SK-N-SH treated with all-trans-retinoic acid at 6 μM for 48 hours (cell line): ENCODE measurements around the gene SMIM5.

Source experiments
- ATAC-seq: fragments of 200-7000 bp; cut with Tn5 transposase; 3 replicates; pipeline ENCODE4 v1.9.1; 2020; ENCODE audit warnings: mild to moderate bottlenecking, moderate library complexity
- ARNTL ChIP-seq: fragments of 450-650 bp; formaldehyde crosslinking; IDR thresholded peaks from 2 replicates; pipeline ENCODE4 v1.5.0; 2020; ENCODE audit warnings: low read depth, mild to moderate bottlenecking, moderate library complexity, borderline replicate concordance
- CREB5 ChIP-seq: fragments of 250-450 bp; sonication (Bioruptor Pico); IDR thresholded peaks from 2 replicates; pipeline ENCODE4 v1.5.1; 2020; ENCODE audit warnings: low read depth, mild to moderate bottlenecking, moderate library complexity
- CSDC2 ChIP-seq: fragments of 250-450 bp; sonication (Bioruptor Pico); IDR thresholded peaks from 2 replicates; pipeline ENCODE4 v1.5.0; 2020; ENCODE audit warnings: mild to moderate bottlenecking, moderate library complexity
- CSRNP3 ChIP-seq: fragments of 250-450 bp; sonication (Bioruptor Pico); IDR thresholded peaks from 2 replicates; pipeline ENCODE4 v1.5.1; 2021; ENCODE audit warnings: mild to moderate bottlenecking, moderate library complexity
- GLIS3 ChIP-seq: fragments of 250-450 bp; sonication (Bioruptor Pico); IDR thresholded peaks from 2 replicates; pipeline ENCODE4 v1.5.0; 2020; ENCODE audit warnings: mild to moderate bottlenecking, moderate library complexity
- ISL1 ChIP-seq: fragments of 250-450 bp; sonication (Bioruptor Pico); IDR thresholded peaks from 2 replicates; pipeline ENCODE4 v2.1.2; 2022; ENCODE audit warnings: mild to moderate bottlenecking, moderate library complexity
- OSR1 ChIP-seq: fragments of 250-450 bp; sonication (Bioruptor Pico); IDR thresholded peaks from 2 replicates; pipeline ENCODE4 v1.8.0; 2022; ENCODE audit warnings: moderate library complexity, mild to moderate bottlenecking, inconsistent platforms
- PATZ1 ChIP-seq: fragments of 250-450 bp; sonication (Bioruptor Pico); IDR thresholded peaks from 2 replicates; pipeline ENCODE4 v1.8.0; 2020; ENCODE audit warnings: mild to moderate bottlenecking, moderate library complexity, borderline replicate concordance
- POU6F1 ChIP-seq: fragments of 250-450 bp; sonication (Bioruptor Pico); IDR thresholded peaks from 2 replicates; pipeline ENCODE4 v1.8.0; 2021; ENCODE audit warnings: low read depth, mild to moderate bottlenecking, moderate library complexity, borderline replicate concordance
- PPARA ChIP-seq: fragments of 250-450 bp; sonication (Bioruptor Pico); IDR thresholded peaks from 2 replicates; pipeline ENCODE4 v1.5.0; 2020; ENCODE audit warnings: mild to moderate bottlenecking, borderline replicate concordance
- RARB ChIP-seq: fragments of 250-450 bp; sonication (Bioruptor Pico); IDR thresholded peaks from 2 replicates; pipeline ENCODE4 v1.8.0; 2021; ENCODE audit warnings: mild to moderate bottlenecking, moderate library complexity
- SNAI2 ChIP-seq: fragments of 250-450 bp; sonication (Bioruptor Pico); IDR thresholded peaks from 2 replicates; pipeline ENCODE4 v1.5.0; 2020; ENCODE audit warnings: mild to moderate bottlenecking, moderate library complexity
- TCF4 ChIP-seq: fragments of 250-450 bp; sonication (Bioruptor Pico); IDR thresholded peaks from 2 replicates; pipeline ENCODE4 v1.8.0; 2021; ENCODE audit warnings: mild to moderate bottlenecking, moderate library complexity, borderline replicate concordance
- TOX ChIP-seq: fragments of 250-450 bp; sonication (Bioruptor Pico); IDR thresholded peaks from 2 replicates; pipeline ENCODE4 v1.8.0; 2021; ENCODE audit warnings: mild to moderate bottlenecking, moderate library complexity, borderline replicate concordance
- TSHZ2 ChIP-seq: fragments of 250-450 bp; sonication (Bioruptor Pico); IDR thresholded peaks from 2 replicates; pipeline ENCODE4 v1.5.0; 2020; ENCODE audit warnings: mild to moderate bottlenecking, moderate library complexity
- ZC3H10 ChIP-seq: fragments of 250-450 bp; sonication (Bioruptor Pico); IDR thresholded peaks from 2 replicates; pipeline ENCODE4 v1.5.1; 2021; ENCODE audit warnings: mild to moderate bottlenecking, moderate library complexity
- ZFP3 ChIP-seq: fragments of 250-450 bp; sonication (Bioruptor Pico); IDR thresholded peaks from 2 replicates; pipeline ENCODE4 v1.5.0; 2020; ENCODE audit warnings: mild to moderate bottlenecking, moderate library complexity
- ZFP30 ChIP-seq: fragments of 450-650 bp; formaldehyde crosslinking; IDR thresholded peaks from 2 replicates; pipeline ENCODE4 v1.5.0; 2022; ENCODE audit warnings: mild to moderate bottlenecking, moderate library complexity
- ZNF8 ChIP-seq: fragments of 450-650 bp; formaldehyde crosslinking; IDR thresholded peaks from 2 replicates; pipeline ENCODE4 v1.5.0; 2020; ENCODE audit warnings: mild to moderate bottlenecking, moderate library complexity

The SMIM5 gene

GRCh38 chr17:75643643-75644017 lies 10.4 kb downstream of the SMIM5 start:
- no peak for ATAC-seq
- TF ChIP-seq GLIS3 (CRISPR knock-in tag): no peak
- no peak for TF ChIP-seq POU6F1 (CRISPR knock-in tag)
- no peak for TF ChIP-seq ZC3H10 (CRISPR knock-in tag)

- ATAC-seq: no peak
- no peak for TF ChIP-seq OSR1 (CRISPR knock-in tag)
- no peak for TF ChIP-seq PPARA (CRISPR knock-in tag)
- no peak for TF ChIP-seq ZNF8 (CRISPR knock-in tag)
- no peak for TF ChIP-seq RARB
- TF ChIP-seq CSRNP3 (CRISPR knock-in tag): no peak
- no peak for TF ChIP-seq ARNTL (CRISPR knock-in tag)
- TF ChIP-seq POU6F1 (CRISPR knock-in tag): no peak
These were observed 12.3 kb downstream of the SMIM5 start for GRCh38 chr17:75645501-75645888.

- TF ChIP-seq RARB (no peak), PATZ1 (CRISPR knock-in tag) (no peak), POU6F1 (CRISPR knock-in tag) (no peak), CREB5 (CRISPR knock-in tag) (no peak), SNAI2 (no peak), TSHZ2 (no peak), ZFP3 (CRISPR knock-in tag) (no peak), TOX (CRISPR knock-in tag) (no peak), ZFP30 (CRISPR knock-in tag) (no peak), TCF4 (no peak), CSRNP3 (CRISPR knock-in tag) (no peak), ARNTL (CRISPR knock-in tag) (no peak), OSR1 (CRISPR knock-in tag) (no peak), CSDC2 (CRISPR knock-in tag) (no peak), GLIS3 (CRISPR knock-in tag) (no peak), ISL1 (no peak), PPARA (CRISPR knock-in tag) (no peak)
- TF ChIP-seq, all 23 proteins: peak for 0
- no peak for ATAC-seq
These were observed 12.8 kb downstream of the SMIM5 start for GRCh38 chr17:75645889-75646637.
